HCT116 (cell line): ENCODE results near the gene ZSCAN2. TPM values are rescaled to one million over a fixed set of nuclear protein-coding genes. Genes with fewer than 3 reads are reported as not detected.

Experiments
- ATAC-seq: fragments of 200-7000 bp; cut with Tn5 transposase; 2 replicates; pipeline ENCODE4 v1.9.1; 2020; ENCODE audit warnings: mild to moderate bottlenecking, moderate library complexity
- BruUV-seq: library from RNA; stranded (reverse); fragments of 400-500 nt; replicated peaks from 2 replicates; lab custom pipeline; 2021; lab: Mats Ljungman, UMichigan
- CTCF ChIA-PET: fragments of 300-600 bp; sonication (Branson Sonifier 250); formaldehyde crosslinking; loops from one replicate; lab custom pipeline; 2021; ENCODE audit warnings: antibody characterized with exemption; lab: Charles Lee
- POLR2A ChIA-PET: fragments of 300-600, 350-600 bp; sonication (Branson Sonifier 250); formaldehyde crosslinking; loops from one replicate; lab custom pipeline; 2021; ENCODE audit warnings: antibody characterized with exemption; lab: Charles Lee
- RAD21 ChIA-PET, 2 experiments: fragments of 300-600 bp; sonication (Branson Sonifier 250); formaldehyde crosslinking; loops; one replicate each; lab custom pipeline; 2023; ENCODE audit warnings: low total read pairs in 2 of 2; ENCODE audit not compliant: uncharacterized antibody in 2 of 2, unreplicated experiment in 2 of 2, low non-redundant PET in 1 of 2; lab: Charles Lee
- DNase-seq: peaks from one replicate; pipeline ENCODE4 v3.0.0-alpha.2; 2010; ENCODE audit warnings: low read depth, low spot score
- H2AFZ ChIP-seq: fragments of 200-600 bp; shearing (Covaris generic), sonication (generic); 2 replicates; pipeline ENCODE4 v1.6.1; 2017; ENCODE audit warnings: low read depth, mixed run types, mixed read lengths, antibody characterized with exemption, low read length; ENCODE audit not compliant: poor library complexity, severe bottlenecking
- H3K27ac ChIP-seq: 2 replicates; pipeline ENCODE4 v1.5.1; 2012; ENCODE audit warnings: low read depth, low read length
- H3K27me3 ChIP-seq: fragments of 200-600 bp; sonication (generic); 2 replicates; pipeline ENCODE4 v1.6.1; 2016; ENCODE audit warnings: mixed run types, low read length, mixed read lengths; ENCODE audit not compliant: insufficient read depth
- H3K36me3 ChIP-seq, 2 experiments: fragments of 200-500 bp in 1 of 2; fragments of 200-600 bp in 1 of 2; sonication (Bioruptor generic) in 1 of 2; sonication (generic) in 1 of 2; 2 replicates each; pipeline versions ENCODE4 v1.5.1 to v1.6.1; 2014 to 2016; ENCODE audit warnings: low read length in 2 of 2, inconsistent platforms in 1 of 2, mixed read lengths in 1 of 2, mixed run types in 1 of 2; ENCODE audit not compliant: insufficient read depth in 2 of 2, control insufficient read depth in 1 of 2
- H3K4me1 ChIP-seq, 2 experiments: fragments of 200-600 bp in 1 of 2; sonication (generic) in 1 of 2; 2 replicates each; pipeline versions ENCODE4 v1.5.1 to v1.6.1; 2012 to 2017; ENCODE audit warnings: low read length in 2 of 2, inconsistent platforms in 1 of 2, mild to moderate bottlenecking in 1 of 2, mixed read lengths in 1 of 2, mixed run types in 1 of 2, moderate library complexity in 1 of 2; ENCODE audit not compliant: insufficient read depth in 2 of 2, control insufficient read depth in 1 of 2
- H3K4me2 ChIP-seq: fragments of 200-600 bp; sonication (generic); 2 replicates; pipeline ENCODE4 v1.6.1; 2017; ENCODE audit warnings: mixed run types, low read length, mixed read lengths
- H3K4me3 ChIP-seq, 2 experiments: fragments of 200-600 bp in 1 of 2; sonication (generic) in 1 of 2; replicated peaks in 1 of 2; 2 replicates each; pipeline ENCODE4 v1.5.1; 2011 to 2016; ENCODE audit warnings: low read length in 2 of 2, control low read depth in 1 of 2, low read depth in 1 of 2, mild to moderate bottlenecking in 1 of 2, mixed read lengths in 1 of 2, mixed run types in 1 of 2
- H3K79me2 ChIP-seq: fragments of 200-600 bp; sonication (generic); 2 replicates; pipeline ENCODE4 v1.6.1; 2017; ENCODE audit warnings: mild to moderate bottlenecking, mixed run types, low read length, moderate library complexity, mixed read lengths; ENCODE audit not compliant: insufficient read depth
- H3K9ac ChIP-seq: fragments of 200-600 bp; sonication (generic); 2 replicates; pipeline ENCODE4 v1.6.1; 2016; ENCODE audit warnings: low read length, mixed read lengths
- H3K9me2 ChIP-seq: fragments of 200-600 bp; sonication (generic), shearing (Covaris generic); 2 replicates; pipeline ENCODE4 v1.6.1; 2017; ENCODE audit warnings: mixed run types, mild to moderate bottlenecking, moderate library complexity; ENCODE audit not compliant: insufficient read depth
- H3K9me3 ChIP-seq, 2 experiments: fragments of 200-500 bp in 1 of 2; fragments of 200-600 bp in 1 of 2; sonication (Bioruptor generic) in 1 of 2; sonication (generic) in 1 of 2; 2 replicates each; pipeline ENCODE4 v1.6.1; 2014 to 2017; ENCODE audit warnings: low read length in 2 of 2, mixed read lengths in 2 of 2, inconsistent platforms in 1 of 2, low read depth in 1 of 2, mild to moderate bottlenecking in 1 of 2, mixed run types in 1 of 2, moderate library complexity in 1 of 2; ENCODE audit not compliant: control insufficient read depth in 1 of 2, insufficient read depth in 1 of 2
- H4K20me1 ChIP-seq: fragments of 200-600 bp; sonication (generic), shearing (Covaris generic); 2 replicates; pipeline ENCODE4 v1.6.1; 2017; ENCODE audit warnings: mixed run types, mild to moderate bottlenecking, moderate library complexity; ENCODE audit not compliant: insufficient read depth
- CBX3 ChIP-seq: IDR thresholded peaks from 2 replicates; pipeline ENCODE4 v1.6.1; 2012; ENCODE audit warnings: low read depth
- CEBPB ChIP-seq: IDR thresholded peaks from 2 replicates; pipeline ENCODE4 v1.6.1; 2012; ENCODE audit warnings: low read depth
- EGR1 ChIP-seq: IDR thresholded peaks from 2 replicates; pipeline ENCODE4 v1.6.1; 2012; ENCODE audit warnings: low read depth
- EZH2 ChIP-seq: fragments of 200-600 bp; sonication (generic); IDR thresholded peaks from 2 replicates; pipeline ENCODE4 v1.6.1; 2017; ENCODE audit warnings: antibody characterized with exemption, mixed run types
- FOSL1 ChIP-seq: IDR thresholded peaks from 2 replicates; pipeline ENCODE4 v1.6.1; 2012; ENCODE audit warnings: low read depth
- JUND ChIP-seq: IDR thresholded peaks from 2 replicates; pipeline ENCODE4 v1.6.1; 2012
- POLR2AphosphoS5 ChIP-seq: IDR thresholded peaks from 2 replicates; pipeline ENCODE4 v1.6.1; 2011; ENCODE audit warnings: mild to moderate bottlenecking, low read depth, low read length, moderate library complexity
- REST ChIP-seq: IDR thresholded peaks from 2 replicates; pipeline ENCODE4 v1.6.1; 2012; ENCODE audit warnings: low read depth
- SIN3A ChIP-seq: IDR thresholded peaks from 2 replicates; pipeline ENCODE4 v1.6.1; 2012; ENCODE audit warnings: low read depth
- SP1 ChIP-seq: IDR thresholded peaks from 2 replicates; pipeline ENCODE4 v1.6.1; 2012; ENCODE audit warnings: low read depth
- SRF ChIP-seq: IDR thresholded peaks from 2 replicates; pipeline ENCODE4 v1.6.1; 2012; ENCODE audit warnings: low read depth
- YY1 ChIP-seq: IDR thresholded peaks from 2 replicates; pipeline ENCODE4 v1.6.1; 2011; ENCODE audit warnings: low read length, low read depth, moderate library complexity, mild to moderate bottlenecking; ENCODE audit not compliant: insufficient replicate concordance; ENCODE audit errors: extremely low read depth
- ZBTB33 ChIP-seq: IDR thresholded peaks from 2 replicates; pipeline ENCODE4 v1.6.1; 2011; ENCODE audit warnings: mild to moderate bottlenecking, low read length, moderate library complexity; ENCODE audit not compliant: insufficient replicate concordance; ENCODE audit errors: extremely low read depth
- ZFX ChIP-seq: fragments of 450-650 bp; IDR thresholded peaks from 2 replicates; pipeline ENCODE4 v1.6.1; 2017
- intact Hi-C: fragments of 100-400 bp; cut with micrococcal nuclease; formaldehyde crosslinking; loops from 2 replicates; pipeline ENCODE4 v1.10.0; 2022
- total RNA-seq: library from RNA; stranded (reverse); gene quantifications from one replicate; pipeline ENCODE4 v1.2.1, GENCODE V29; 2021; ENCODE audit not compliant: unreplicated experiment

Gene ZSCAN2
- total RNA-seq, 1 experiment from 2014 or later, result 15.5 TPM

- DNase-seq (no peak), ATAC-seq (no peak)
- Histone ChIP-seq H3K9ac (no peak overlapping the region), H3K4me3 (no peak overlapping the region), H4K20me1 (0 out of 2 replicates have a peak, but pooled peaks cover 4% of the 10 kb centered on the region), H3K4me1 (no peaks in the 10 kb centered on the region; a peak in 1 of 4 replicates), H3K9me2 (no peaks in the 10 kb centered on the region), H3K9me3 (no peaks in the 10 kb centered on the region), H3K36me3 (peaks cover 21 to 35% of the 10 kb centered on the region in 2 experiments), H3K27me3 (no peaks in the 10 kb centered on the region), H3K27ac (no peak overlapping the region), H3K4me2 (no peak overlapping the region), H2AFZ (no peak overlapping the region), H3K79me2 (0 out of 2 replicates have a peak, but pooled peaks cover 3% of the 10 kb centered on the region)
- ChIA-PET CTCF (no interaction called here), POLR2A (no interaction called here), RAD21 (no interaction called here)
- TF ChIP-seq ZFX, result no peak
- no peak for TF ChIP-seq SIN3A
- no peak for TF ChIP-seq EZH2
- TF ChIP-seq POLR2AphosphoS5, result no peak
- no peak for TF ChIP-seq CEBPB
- BruUV-seq, result TSS peak; percentile 57
- intact Hi-C loops, result no loop called here
Measured at GRCh38 chr15:84669726-84670125, 68.9 kb downstream of the ZSCAN2 start.

GRCh38 chr15:84671211-84671610 lies 70.4 kb downstream of the ZSCAN2 start:
- H3K4me2 ChIP-seq, result no peak overlapping the region
- DNase-seq (no peak), ATAC-seq (no peak)
- RAD21 ChIA-PET, result no interaction called here
- no peaks in the 10 kb centered on the region; a peak in 1 of 4 replicates for H3K4me1 ChIP-seq
- H3K9me2 ChIP-seq, result no peaks in the 10 kb centered on the region
- CTCF ChIA-PET, result no interaction called here
- no peak overlapping the region for H3K4me3 ChIP-seq
- BruUV-seq, result no TSS peak
- H3K79me2 ChIP-seq, result 0 out of 2 replicates have a peak, but pooled peaks cover 3% of the 10 kb centered on the region
- H2AFZ ChIP-seq, result no peak overlapping the region
- no peak for TF ChIP-seq JUND
- TF ChIP-seq ZBTB33, result no peak
- TF ChIP-seq SRF, result no peak
- no peak for TF ChIP-seq YY1
- no peak for TF ChIP-seq CBX3
- TF ChIP-seq EGR1, result no peak
- no peak for TF ChIP-seq REST
- no peak for TF ChIP-seq POLR2AphosphoS5
- no peak for TF ChIP-seq EZH2
- no peak for TF ChIP-seq FOSL1
- no peak for TF ChIP-seq SP1
- no peak overlapping the region for H3K27ac ChIP-seq
- H4K20me1 ChIP-seq, result 0 out of 2 replicates have a peak, but pooled peaks cover 4% of the 10 kb centered on the region
- intact Hi-C loops, result no loop called here
- H3K36me3 ChIP-seq, result peaks cover 19 to 37% of the 10 kb centered on the region in 2 experiments
- H3K9me3 ChIP-seq, result no peaks in the 10 kb centered on the region
- H3K9ac ChIP-seq, result no peak overlapping the region
- no peaks in the 10 kb centered on the region for H3K27me3 ChIP-seq
- POLR2A ChIA-PET, result no interaction called here
